Measurements from ENCODE around the gene SLC16A3. TPM values are rescaled to one million over a fixed set of nuclear protein-coding genes. Genes with fewer than 3 reads are reported as not detected.

Gene SLC16A3
- total and polyA plus RNA-seq, 2 donors from 2014 or later = 28.8 to 85.7 TPM

- Histone ChIP-seq H3K9me3 (ENCODE audit: control insufficient read depth in 2 of 3, insufficient read depth in 1 of 3, low read length in 3 of 3) (no peaks in the 10 kb centered on the region), H3K4me1 (ENCODE audit: control insufficient read depth in 2 of 3, insufficient read depth in 2 of 3, low read depth in 1 of 3, low read length in 3 of 3) (peaks cover 0 to 70% (median 46%) of the 10 kb centered on the region in 3 donors), H3K36me3 (ENCODE audit: control insufficient read depth in 2 of 3, insufficient read depth in 3 of 3, low read length in 3 of 3) (peaks cover 4 to 24% (median 19%) of the 10 kb centered on the region in 3 donors), H3K27me3 (ENCODE audit: control insufficient read depth, insufficient read depth, low read length) (no peaks in the 10 kb centered on the region), H3K9ac (ENCODE audit: low read length in 3 of 3) (no peak overlapping the region), H3K4me3 (ENCODE audit: low read length in 3 of 3) (no peak overlapping the region), H3K27ac (ENCODE audit: low read depth in 2 of 2, low read length in 2 of 2) (peak overlapping the region in 1 of 2 donors; percentile 74)
- intact Hi-C loops (cut with DNase I) = loop anchor here (10.0 kb wide), 1 partner anchor 85 kb away; no protein-coding TSS in a partner anchor
- DNase-seq (peak in 1 of 5 donors; percentile 78), FAIRE-seq (no peak)
- TF ChIP-seq, protein P1, sequence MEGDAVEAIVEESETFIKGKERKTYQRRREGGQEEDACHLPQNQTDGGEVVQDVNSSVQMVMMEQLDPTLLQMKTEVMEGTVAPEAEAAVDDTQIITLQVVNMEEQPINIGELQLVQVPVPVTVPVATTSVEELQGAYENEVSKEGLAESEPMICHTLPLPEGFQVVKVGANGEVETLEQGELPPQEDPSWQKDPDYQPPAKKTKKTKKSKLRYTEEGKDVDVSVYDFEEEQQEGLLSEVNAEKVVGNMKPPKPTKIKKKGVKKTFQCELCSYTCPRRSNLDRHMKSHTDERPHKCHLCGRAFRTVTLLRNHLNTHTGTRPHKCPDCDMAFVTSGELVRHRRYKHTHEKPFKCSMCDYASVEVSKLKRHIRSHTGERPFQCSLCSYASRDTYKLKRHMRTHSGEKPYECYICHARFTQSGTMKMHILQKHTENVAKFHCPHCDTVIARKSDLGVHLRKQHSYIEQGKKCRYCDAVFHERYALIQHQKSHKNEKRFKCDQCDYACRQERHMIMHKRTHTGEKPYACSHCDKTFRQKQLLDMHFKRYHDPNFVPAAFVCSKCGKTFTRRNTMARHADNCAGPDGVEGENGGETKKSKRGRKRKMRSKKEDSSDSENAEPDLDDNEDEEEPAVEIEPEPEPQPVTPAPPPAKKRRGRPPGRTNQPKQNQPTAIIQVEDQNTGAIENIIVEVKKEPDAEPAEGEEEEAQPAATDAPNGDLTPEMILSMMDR (IDR thresholded peaks at IDR 0.05; ENCODE audit: borderline replicate concordance, extremely low read depth, insufficient read depth) = no peak
Measured at GRCh38 chr17:82239926-82240505, 11.2 kb downstream of the SLC16A3 start.

DNA sequence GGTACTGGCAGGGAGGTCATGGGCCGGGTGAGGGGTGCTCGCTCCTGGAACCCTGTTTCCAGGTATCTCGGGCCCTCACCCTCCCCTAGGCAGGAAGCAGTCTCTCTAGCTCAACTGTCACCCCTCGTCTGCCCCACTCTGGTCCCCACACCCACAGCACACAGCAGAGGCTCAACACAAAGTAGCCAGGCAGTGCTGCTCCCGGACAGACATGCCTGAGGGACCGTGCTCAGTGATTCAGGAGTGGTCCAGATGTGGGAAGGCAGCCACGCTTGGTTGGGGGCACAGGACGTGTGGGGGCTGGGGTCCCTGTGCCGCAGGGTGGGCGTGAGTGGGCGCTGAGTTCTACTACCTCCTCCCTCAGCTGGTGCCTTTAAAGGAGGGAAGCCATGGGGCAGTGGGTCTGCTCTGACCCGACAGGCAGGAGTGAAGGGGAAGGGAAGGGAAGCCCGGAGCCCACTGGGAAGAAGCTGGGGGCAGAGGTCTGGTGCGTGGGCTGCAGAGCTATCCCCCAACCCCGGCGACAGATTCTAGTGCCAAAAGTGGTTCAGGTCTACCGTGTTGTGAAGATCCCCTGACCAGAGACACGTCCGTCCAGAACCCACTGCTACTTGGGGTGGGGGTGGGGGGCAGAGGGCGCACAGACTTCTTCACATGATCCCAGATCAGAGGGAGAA, 11.8 kb downstream of the SLC16A3 start:
- no peaks in the 10 kb centered on the region for H3K27me3 ChIP-seq (ENCODE audit: control insufficient read depth, insufficient read depth, low read length)
- TF ChIP-seq, protein P1 (IDR thresholded peaks at IDR 0.05; ENCODE audit: borderline replicate concordance, extremely low read depth, insufficient read depth) = no peak
- no peak for FAIRE-seq
- peak overlapping the region in 1 of 3 donors; percentile 28 for H3K9ac ChIP-seq (ENCODE audit: low read length in 3 of 3)
- H3K27ac ChIP-seq (ENCODE audit: low read depth in 2 of 2, low read length in 2 of 2) = peak overlapping the region; percentile 74 to 89
- no peaks in the 10 kb centered on the region for H3K9me3 ChIP-seq (ENCODE audit: control insufficient read depth in 2 of 3, insufficient read depth in 1 of 3, low read length in 3 of 3)
- no peak overlapping the region for H3K4me3 ChIP-seq (ENCODE audit: low read length in 3 of 3)
- H3K36me3 ChIP-seq (ENCODE audit: control insufficient read depth in 2 of 3, insufficient read depth in 3 of 3, low read length in 3 of 3) = peaks cover 4 to 30% (median 26%) of the 10 kb centered on the region in 3 donors
- intact Hi-C loops (cut with DNase I) = no loop called here
- peaks cover 0 to 64% (median 42%) of the 10 kb centered on the region in 3 donors for H3K4me1 ChIP-seq (ENCODE audit: control insufficient read depth in 2 of 3, insufficient read depth in 2 of 3, low read depth in 1 of 3, low read length in 3 of 3)
- DNase-seq = peak in 1 of 5 donors; percentile 75

DNA sequence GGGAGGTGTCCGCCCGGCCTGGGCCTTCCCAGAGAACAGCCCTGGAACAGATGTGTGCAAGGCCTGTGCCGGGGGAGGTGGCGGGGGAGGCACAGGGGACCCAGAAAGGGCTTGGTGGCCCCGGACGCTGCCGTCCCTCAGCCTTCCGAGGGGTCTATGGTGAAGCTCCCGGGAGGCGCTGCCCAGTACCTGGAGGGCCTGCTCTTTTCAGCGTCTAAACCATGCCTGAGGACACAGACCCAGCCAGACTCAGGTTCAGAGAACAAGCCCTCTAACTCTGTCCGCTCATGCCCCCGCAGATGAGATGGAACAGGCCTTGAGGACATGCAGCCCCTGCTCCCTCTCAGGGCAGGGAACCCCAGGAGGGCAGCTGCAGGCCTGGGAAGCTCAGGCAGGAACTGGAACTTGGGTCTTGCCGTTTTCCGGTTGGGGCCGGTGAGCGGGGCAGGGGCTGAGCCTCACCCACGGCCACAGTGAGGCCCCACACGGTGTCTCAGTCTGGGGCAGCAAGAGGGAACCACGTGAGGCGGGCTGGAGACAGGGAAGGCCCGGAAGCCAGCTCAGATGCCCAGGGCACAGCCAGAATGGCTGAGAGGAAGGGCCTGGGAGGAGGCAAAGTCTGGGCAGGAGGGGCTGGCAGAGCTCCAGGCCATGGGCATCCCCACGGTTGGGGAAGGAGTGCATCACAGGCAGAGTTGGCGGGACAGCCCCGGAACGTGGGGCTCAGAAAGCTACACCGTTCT, 12.5 kb downstream of the SLC16A3 start:
- peaks cover 4 to 37% (median 32%) of the 10 kb centered on the region in 3 donors for H3K36me3 ChIP-seq (ENCODE audit: control insufficient read depth in 2 of 3, insufficient read depth in 3 of 3, low read length in 3 of 3)
- peak overlapping the region in 1 of 3 donors; percentile 46 for H3K9ac ChIP-seq (ENCODE audit: low read length in 3 of 3)
- TF ChIP-seq, protein P1 (IDR thresholded peaks at IDR 0.05; ENCODE audit: borderline replicate concordance, extremely low read depth, insufficient read depth) = no peak
- DNase-seq = peak in 3 of 5 donors; percentile 53 to 95 (median 54)
- H3K27me3 ChIP-seq (ENCODE audit: control insufficient read depth, insufficient read depth, low read length) = no peaks in the 10 kb centered on the region
- FAIRE-seq = no peak
- peak overlapping the region; percentile 74 to 89 for H3K27ac ChIP-seq (ENCODE audit: low read depth in 2 of 2, low read length in 2 of 2)
- H3K4me1 ChIP-seq (ENCODE audit: control insufficient read depth in 2 of 3, insufficient read depth in 2 of 3, low read depth in 1 of 3, low read length in 3 of 3) = peaks cover 0 to 58% (median 35%) of the 10 kb centered on the region in 3 donors
- H3K9me3 ChIP-seq (ENCODE audit: control insufficient read depth in 2 of 3, insufficient read depth in 1 of 3, low read length in 3 of 3) = no peaks in the 10 kb centered on the region
- H3K4me3 ChIP-seq (ENCODE audit: low read length in 3 of 3) = no peak overlapping the region
- intact Hi-C loops (cut with DNase I) = no loop called here

Data from kidney (tissue), 14 donors.